ENCODE results near the gene TARS1. TPM values are rescaled to one million over a fixed set of nuclear protein-coding genes. Genes with fewer than 3 reads are reported as not detected.

Gene TARS1
- total RNA-seq, 1 experiment from 2014 or later: 324 TPM

DNA sequence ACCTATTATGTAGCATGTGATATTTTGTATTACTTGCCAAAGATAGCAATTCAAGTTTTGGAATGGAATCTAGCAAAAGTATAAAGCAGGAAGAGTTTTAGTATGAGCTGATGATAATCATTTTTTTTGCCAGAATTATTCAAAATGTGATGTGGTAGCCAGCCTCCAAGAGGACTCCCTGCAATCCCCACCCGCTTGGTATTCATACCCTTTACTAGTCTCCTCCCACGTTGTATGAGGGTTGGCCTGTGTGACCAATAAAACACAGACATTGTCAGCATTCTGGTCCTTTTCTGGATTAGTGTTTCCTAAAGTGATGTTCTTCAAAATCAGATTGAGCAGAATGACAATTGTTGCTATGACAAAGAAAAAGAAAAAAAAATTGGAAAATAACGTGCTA is 63.8 kb downstream of the TARS1 start:
- no peaks in the 10 kb centered on the region for H3K27me3 ChIP-seq (replicated peaks; ENCODE audit: insufficient read depth, low read depth, low read length, poor library complexity)
- BruUV-seq (replicated peaks): no TSS peak
- no peak for DNase-seq (ENCODE audit: low spot score)
- H3K27ac ChIP-seq (ENCODE audit: low read depth, low read length, poor library complexity, severe bottlenecking): no peak overlapping the region
- H3K9me3 ChIP-seq (ENCODE audit: low read depth, low read length, poor library complexity, severe bottlenecking): no peaks in the 10 kb centered on the region
- ChIA-PET CTCF (no interaction called here), POLR2A (ENCODE audit: low non-redundant PET) (no interaction called here)
- TF ChIP-seq, protein P1, sequence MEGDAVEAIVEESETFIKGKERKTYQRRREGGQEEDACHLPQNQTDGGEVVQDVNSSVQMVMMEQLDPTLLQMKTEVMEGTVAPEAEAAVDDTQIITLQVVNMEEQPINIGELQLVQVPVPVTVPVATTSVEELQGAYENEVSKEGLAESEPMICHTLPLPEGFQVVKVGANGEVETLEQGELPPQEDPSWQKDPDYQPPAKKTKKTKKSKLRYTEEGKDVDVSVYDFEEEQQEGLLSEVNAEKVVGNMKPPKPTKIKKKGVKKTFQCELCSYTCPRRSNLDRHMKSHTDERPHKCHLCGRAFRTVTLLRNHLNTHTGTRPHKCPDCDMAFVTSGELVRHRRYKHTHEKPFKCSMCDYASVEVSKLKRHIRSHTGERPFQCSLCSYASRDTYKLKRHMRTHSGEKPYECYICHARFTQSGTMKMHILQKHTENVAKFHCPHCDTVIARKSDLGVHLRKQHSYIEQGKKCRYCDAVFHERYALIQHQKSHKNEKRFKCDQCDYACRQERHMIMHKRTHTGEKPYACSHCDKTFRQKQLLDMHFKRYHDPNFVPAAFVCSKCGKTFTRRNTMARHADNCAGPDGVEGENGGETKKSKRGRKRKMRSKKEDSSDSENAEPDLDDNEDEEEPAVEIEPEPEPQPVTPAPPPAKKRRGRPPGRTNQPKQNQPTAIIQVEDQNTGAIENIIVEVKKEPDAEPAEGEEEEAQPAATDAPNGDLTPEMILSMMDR (conservative IDR thresholded peaks at IDR 0.05; ENCODE audit: low read depth, low read length): no peak
- no peak for TF ChIP-seq EZH2 (IDR thresholded peaks at IDR 0.05; ENCODE audit: borderline replicate concordance, low read depth, low read length, poor library complexity, severe bottlenecking)
- no peaks in the 10 kb centered on the region for H3K4me1 ChIP-seq (ENCODE audit: insufficient read depth, low read length, poor library complexity, severe bottlenecking)
- H3K36me3 ChIP-seq (ENCODE audit: insufficient read depth, low read length, poor library complexity, severe bottlenecking): no peaks in the 10 kb centered on the region
- H3K4me3 ChIP-seq (ENCODE audit: low read depth, low read length, poor library complexity, severe bottlenecking): no peak overlapping the region
- intact Hi-C loops (cut with micrococcal nuclease; ENCODE audit: unreplicated experiment): no loop called here

- POLR2A ChIA-PET (ENCODE audit: low non-redundant PET): no interaction called here
- no peak for DNase-seq (ENCODE audit: low spot score)
- CTCF ChIA-PET: no interaction called here
- TF ChIP-seq, protein P1 (conservative IDR thresholded peaks at IDR 0.05; ENCODE audit: low read depth, low read length): no peak
- no peak for TF ChIP-seq EZH2 (IDR thresholded peaks at IDR 0.05; ENCODE audit: borderline replicate concordance, low read depth, low read length, poor library complexity, severe bottlenecking)
- H3K9me3 ChIP-seq (ENCODE audit: low read depth, low read length, poor library complexity, severe bottlenecking): no peaks in the 10 kb centered on the region
- no peak overlapping the region for H3K4me3 ChIP-seq (ENCODE audit: low read depth, low read length, poor library complexity, severe bottlenecking)
- no TSS peak for BruUV-seq (replicated peaks)
- H3K27me3 ChIP-seq (replicated peaks; ENCODE audit: insufficient read depth, low read depth, low read length, poor library complexity): no peaks in the 10 kb centered on the region
- H3K36me3 ChIP-seq (ENCODE audit: insufficient read depth, low read length, poor library complexity, severe bottlenecking): no peaks in the 10 kb centered on the region
- no peaks in the 10 kb centered on the region for H3K4me1 ChIP-seq (ENCODE audit: insufficient read depth, low read length, poor library complexity, severe bottlenecking)
- no peak overlapping the region for H3K27ac ChIP-seq (ENCODE audit: low read depth, low read length, poor library complexity, severe bottlenecking)
- intact Hi-C loops (cut with micrococcal nuclease; ENCODE audit: unreplicated experiment): no loop called here
Measured at GRCh38 chr5:33507426-33507825, 66.7 kb downstream of the TARS1 start.

DNA sequence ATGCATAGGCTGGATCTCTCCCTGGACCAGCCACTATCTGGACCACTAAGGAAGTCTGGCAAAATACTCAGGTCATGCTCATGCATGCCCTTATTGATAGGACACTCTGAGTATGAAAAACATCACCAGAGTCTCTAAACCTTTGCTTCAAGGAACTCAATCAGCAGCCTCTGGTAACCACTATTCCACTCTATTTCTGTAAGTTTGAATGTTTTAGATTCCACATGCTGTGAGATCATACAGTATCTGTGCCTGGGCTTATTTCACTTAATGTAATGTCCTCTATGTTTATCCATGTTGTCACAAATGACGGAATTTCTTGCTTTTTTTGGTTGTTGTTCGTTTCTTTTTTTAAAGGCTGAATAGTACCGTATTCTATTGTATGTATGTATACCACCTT is 68.3 kb downstream of the TARS1 start:
- no peaks in the 10 kb centered on the region for H3K9me3 ChIP-seq (ENCODE audit: low read depth, low read length, poor library complexity, severe bottlenecking)
- TF ChIP-seq EZH2 (IDR thresholded peaks at IDR 0.05; ENCODE audit: borderline replicate concordance, low read depth, low read length, poor library complexity, severe bottlenecking): no peak
- TF ChIP-seq, protein P1 (conservative IDR thresholded peaks at IDR 0.05; ENCODE audit: low read depth, low read length): no peak
- H3K27ac ChIP-seq (ENCODE audit: low read depth, low read length, poor library complexity, severe bottlenecking): no peak overlapping the region
- no peaks in the 10 kb centered on the region for H3K36me3 ChIP-seq (ENCODE audit: insufficient read depth, low read length, poor library complexity, severe bottlenecking)
- BruUV-seq (replicated peaks): no TSS peak
- CTCF ChIA-PET: interaction anchor here (0.6 kb wide), 1 partner anchor 1495 kb away, joined by 3 read pairs; no protein-coding TSS in a partner anchor
- no peaks in the 10 kb centered on the region for H3K27me3 ChIP-seq (replicated peaks; ENCODE audit: insufficient read depth, low read depth, low read length, poor library complexity)
- DNase-seq (ENCODE audit: low spot score): no peak
- intact Hi-C loops (cut with micrococcal nuclease; ENCODE audit: unreplicated experiment): no loop called here
- POLR2A ChIA-PET (ENCODE audit: low non-redundant PET): no interaction called here
- H3K4me3 ChIP-seq (ENCODE audit: low read depth, low read length, poor library complexity, severe bottlenecking): no peak overlapping the region
- no peaks in the 10 kb centered on the region for H3K4me1 ChIP-seq (ENCODE audit: insufficient read depth, low read length, poor library complexity, severe bottlenecking)

All from A673 (cell line).